K562 (cell line): ENCODE measurements around the gene METAP1D. TPM values are rescaled to one million over a fixed set of nuclear protein-coding genes. Genes with fewer than 3 reads are reported as not detected.

Experiments
- BMI1 ChIP-seq: fragments of 150-350 bp; IDR thresholded peaks from 2 replicates; pipeline ENCODE4 v1.6.1; 2014; ENCODE audit warnings: low read length
- CAMTA2 ChIP-seq: fragments of 250-450 bp; sonication (Bioruptor Pico); conservative IDR thresholded peaks from 2 replicates; pipeline ENCODE4 v1.5.1; 2022
- CHD2 ChIP-seq: IDR thresholded peaks from 2 replicates; pipeline ENCODE4 v1.6.1; 2011; ENCODE audit warnings: low read depth, low read length
- CLOCK ChIP-seq: fragments of 250-450 bp; sonication (Bioruptor Pico); IDR thresholded peaks from 2 replicates; pipeline ENCODE4 v1.4.0; 2020; ENCODE audit warnings: mild to moderate bottlenecking, moderate library complexity, borderline replicate concordance
- FOSL1 ChIP-seq: fragments of 200-800 bp; sonication (Bioruptor generic); conservative IDR thresholded peaks from 2 replicates; pipeline ENCODE4 v1.6.1; 2016; ENCODE audit warnings: missing genetic modification characterization, missing compliant biosample characterization
- GTF2B ChIP-seq: IDR thresholded peaks from 2 replicates; pipeline ENCODE4 v1.6.1; 2011; ENCODE audit not compliant: insufficient read length; ENCODE audit errors: extremely low read depth
- MTA3 ChIP-seq: fragments of 450-650 bp; formaldehyde crosslinking; IDR thresholded peaks from 2 replicates; pipeline ENCODE4 v1.6.1; 2017; ENCODE audit warnings: mild to moderate bottlenecking, borderline replicate concordance
- OTX1 ChIP-seq: fragments of 450-650 bp; formaldehyde crosslinking; IDR thresholded peaks from 2 replicates; pipeline ENCODE4 v1.4.0; 2022; ENCODE audit warnings: mild to moderate bottlenecking
- PHB2 ChIP-seq: fragments of 450-650 bp; IDR thresholded peaks from 2 replicates; pipeline ENCODE4 v1.6.1; 2017; ENCODE audit warnings: low read depth
- PHF21A ChIP-seq: fragments of 450-650 bp; IDR thresholded peaks from 2 replicates; pipeline ENCODE4 v1.6.1; 2017; ENCODE audit warnings: low read depth, borderline replicate concordance
- PTRF ChIP-seq: fragments of 450-650 bp; IDR thresholded peaks from 2 replicates; pipeline ENCODE4 v1.6.1; 2016; ENCODE audit warnings: mild to moderate bottlenecking, missing genetic modification characterization, missing compliant biosample characterization
- RNF219 ChIP-seq: fragments of 250-450 bp; sonication (Bioruptor Pico); IDR thresholded peaks from 2 replicates; pipeline ENCODE4 v1.5.0; 2022; ENCODE audit warnings: mild to moderate bottlenecking
- SMARCC2 ChIP-seq: fragments of 450-650 bp; IDR thresholded peaks from 2 replicates; pipeline ENCODE4 v1.6.1; 2017; ENCODE audit warnings: antibody characterized with exemption, moderate library complexity, mild to moderate bottlenecking, low read depth
- THRAP3 ChIP-seq: fragments of 450-650 bp; IDR thresholded peaks from 2 replicates; pipeline ENCODE4 v1.6.1; 2016; ENCODE audit warnings: mild to moderate bottlenecking, inconsistent platforms, borderline replicate concordance
- ZKSCAN8 ChIP-seq: fragments of 200-800 bp; sonication (Bioruptor generic); IDR thresholded peaks from 2 replicates; pipeline ENCODE4 v1.6.1; 2016; ENCODE audit warnings: missing genetic modification characterization, missing compliant biosample characterization
- ZNF133 ChIP-seq: fragments of 250-450 bp; sonication (Bioruptor Pico); IDR thresholded peaks from 2 replicates; pipeline ENCODE4 v1.4.0; 2020; ENCODE audit warnings: mild to moderate bottlenecking
- ZNF146 ChIP-seq: IDR thresholded peaks from one replicate; pipeline ENCODE4 v1.6.1; 2018; ENCODE audit warnings: missing compliant biosample characterization; ENCODE audit not compliant: unreplicated experiment
- ZNF408 ChIP-seq: fragments of 250-450 bp; sonication (Bioruptor Pico); IDR thresholded peaks from 2 replicates; pipeline ENCODE4 v1.4.0; 2020; ENCODE audit warnings: low read depth, mild to moderate bottlenecking, moderate library complexity
- ZNF518B ChIP-seq: fragments of 250-450 bp; sonication (Bioruptor Pico); IDR thresholded peaks from 2 replicates; pipeline ENCODE4 v1.5.0; 2021; ENCODE audit warnings: mild to moderate bottlenecking, moderate library complexity
- ZNF785 ChIP-seq: fragments of 250-450 bp; sonication (Bioruptor Pico); IDR thresholded peaks from 2 replicates; pipeline ENCODE4 v1.4.0; 2020; ENCODE audit warnings: mild to moderate bottlenecking
- polyA plus RNA-seq, 8 experiments: library from polyadenylated mRNA; depleted of rRNA in 4 of 8; stranded (reverse) in 5 of 8; unstranded in 3 of 8; fragments of >200 nt; fragmentation: Nextera tagmentation in 2 of 8; fragmentation: Illumina TruSeq in 1 of 8; extraction: Ambion mirVana in 2 of 8; extraction: Trizol in 1 of 8; gene quantifications; 2 replicates each; pipeline versions ENCODE4 v1.2.1 to v1.2.3, GENCODE V29; 2011 to 2014; ENCODE audit warnings: inconsistent platforms in 1 of 8, missing spikeins in 1 of 8
- total RNA-seq, 7 experiments: library from RNA; depleted of rRNA in 6 of 7; stranded (reverse); fragments of >200 nt in 6 of 7; fragmentation: Illumina TruSeq in 2 of 7; extraction: Trizol in 2 of 7; gene quantifications; 2 replicates each; pipeline versions ENCODE4 v1.2.1 to v1.2.3, GENCODE V29; 2011 to 2021; ENCODE audit warnings: low replicate concordance in 1 of 7

Gene METAP1D
- total and polyA plus RNA-seq, 9 of the 15 experiments (the other 6 are each of a cell fraction or from before 2014, with no cell fraction given) = 8.0 to 23.4 (median 15.7) TPM

- TF ChIP-seq CLOCK (CRISPR knock-in tag) (no peak), PHB2 (no peak), ZNF133 (CRISPR knock-in tag) (no peak), RNF219 (CRISPR knock-in tag) (no peak), ZNF785 (no peak), SMARCC2 (no peak), ZNF408 (CRISPR knock-in tag) (no peak), ZNF518B (no peak), BMI1 (no peak), PHF21A (no peak; the same call in 1 of the 2 replicates), PTRF (tag) (no peak), OTX1 (no peak), ZKSCAN8 (CRISPR knock-in tag) (no peak), CHD2 (peak; percentile 46; the same call in 1 of the 2 replicates), ZNF146 (no peak), THRAP3 (no peak), MTA3 (peak; percentile 60; the same call in 1 of the 2 replicates), FOSL1 (tag) (peak; percentile 66), CAMTA2 (no peak), GTF2B (no peak)
Measured at GRCh38 chr2:172084645-172085459, 85.1 kb downstream of the METAP1D start (continued).
